ENCODE measurements around the gene GALNT9. TPM values are rescaled to one million over a fixed set of nuclear protein-coding genes. Genes with fewer than 3 reads are reported as not detected.

Gene GALNT9
- total RNA-seq, 4 donors from 2014 or later, result 1.6 TPM; not detected in 3

GRCh38 chr12:132292328-132293319, 36.8 kb downstream of the GALNT9 start:
- H3K9me3 ChIP-seq, result no peaks in the 10 kb centered on the region
- WGBS, 2 donors, result 84 to 89% methylated on average over 33 of the region's 33 CpGs
- H3K4me1 ChIP-seq, result no peaks in the 10 kb centered on the region
- H3K36me3 ChIP-seq, result no peaks in the 10 kb centered on the region
- H3K27ac ChIP-seq, result no peak overlapping the region
- H3K4me3 ChIP-seq, result no peak overlapping the region
- H3K27me3 ChIP-seq, result peaks cover 0 to 30% of the 10 kb centered on the region in 2 donors
- TF ChIP-seq EP300 (IDR thresholded peaks at IDR 0.05) (no peak), POLR2A (IDR thresholded peaks at IDR 0.05) (no peak)
- TF ChIP-seq, protein P1, sequence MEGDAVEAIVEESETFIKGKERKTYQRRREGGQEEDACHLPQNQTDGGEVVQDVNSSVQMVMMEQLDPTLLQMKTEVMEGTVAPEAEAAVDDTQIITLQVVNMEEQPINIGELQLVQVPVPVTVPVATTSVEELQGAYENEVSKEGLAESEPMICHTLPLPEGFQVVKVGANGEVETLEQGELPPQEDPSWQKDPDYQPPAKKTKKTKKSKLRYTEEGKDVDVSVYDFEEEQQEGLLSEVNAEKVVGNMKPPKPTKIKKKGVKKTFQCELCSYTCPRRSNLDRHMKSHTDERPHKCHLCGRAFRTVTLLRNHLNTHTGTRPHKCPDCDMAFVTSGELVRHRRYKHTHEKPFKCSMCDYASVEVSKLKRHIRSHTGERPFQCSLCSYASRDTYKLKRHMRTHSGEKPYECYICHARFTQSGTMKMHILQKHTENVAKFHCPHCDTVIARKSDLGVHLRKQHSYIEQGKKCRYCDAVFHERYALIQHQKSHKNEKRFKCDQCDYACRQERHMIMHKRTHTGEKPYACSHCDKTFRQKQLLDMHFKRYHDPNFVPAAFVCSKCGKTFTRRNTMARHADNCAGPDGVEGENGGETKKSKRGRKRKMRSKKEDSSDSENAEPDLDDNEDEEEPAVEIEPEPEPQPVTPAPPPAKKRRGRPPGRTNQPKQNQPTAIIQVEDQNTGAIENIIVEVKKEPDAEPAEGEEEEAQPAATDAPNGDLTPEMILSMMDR (IDR thresholded peaks at IDR 0.05), result no peak
- DNase-seq (ENCODE audit: low spot score in 2 of 2), result no peak

DNA sequence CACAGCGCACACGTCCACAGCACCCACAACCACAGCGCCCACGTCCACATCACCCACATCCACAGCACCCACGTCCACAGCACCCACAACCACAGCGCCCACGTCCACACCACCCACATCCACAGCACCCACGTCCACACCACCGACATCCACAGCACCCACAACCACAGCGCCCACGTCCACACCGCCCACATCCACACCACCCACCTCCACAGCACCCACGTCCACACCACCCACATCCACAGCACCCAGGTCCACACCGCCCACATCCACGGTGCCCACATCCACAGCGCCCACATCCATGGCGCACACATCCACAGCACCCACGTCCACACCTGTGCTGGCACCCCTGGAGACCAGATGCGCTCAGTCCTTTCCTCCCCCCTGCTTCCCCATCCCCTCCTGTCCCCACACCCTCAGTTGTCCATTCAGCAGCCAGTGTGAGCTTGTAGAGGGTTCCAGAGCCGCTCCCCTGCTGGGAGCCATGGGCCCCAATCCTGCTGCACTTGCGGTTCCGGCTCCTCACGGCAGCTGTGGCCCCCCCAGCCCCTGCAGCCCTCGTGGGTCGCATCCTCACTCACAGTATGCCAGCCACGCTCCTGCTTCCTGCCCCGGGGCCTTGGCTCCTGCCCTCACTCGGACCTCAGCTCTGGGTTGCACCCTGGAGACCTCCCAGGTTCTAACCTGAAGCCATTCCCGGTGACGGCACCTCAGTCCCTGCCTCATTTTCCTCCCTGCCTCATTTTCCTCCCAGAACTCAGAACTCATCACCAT, 37.8 kb downstream of the GALNT9 start:
- H3K27me3 ChIP-seq, result peaks cover 0 to 41% of the 10 kb centered on the region in 2 donors
- TF ChIP-seq, protein P1 (IDR thresholded peaks at IDR 0.05), result no peak
- TF ChIP-seq EP300 (IDR thresholded peaks at IDR 0.05), result no peak
- TF ChIP-seq POLR2A (IDR thresholded peaks at IDR 0.05), result no peak
- 91 to 95% methylated on average over 25 to 26 of the region's 30 CpGs for WGBS, 2 donors
- no peak for DNase-seq (ENCODE audit: low spot score in 2 of 2)
- peaks cover 0 to 1% (median 0%) of the 10 kb centered on the region in 4 donors for H3K4me1 ChIP-seq
- no peak overlapping the region for H3K27ac ChIP-seq
- no peaks in the 10 kb centered on the region for H3K9me3 ChIP-seq
- H3K36me3 ChIP-seq, result no peaks in the 10 kb centered on the region
- no peak overlapping the region for H3K4me3 ChIP-seq

DNA sequence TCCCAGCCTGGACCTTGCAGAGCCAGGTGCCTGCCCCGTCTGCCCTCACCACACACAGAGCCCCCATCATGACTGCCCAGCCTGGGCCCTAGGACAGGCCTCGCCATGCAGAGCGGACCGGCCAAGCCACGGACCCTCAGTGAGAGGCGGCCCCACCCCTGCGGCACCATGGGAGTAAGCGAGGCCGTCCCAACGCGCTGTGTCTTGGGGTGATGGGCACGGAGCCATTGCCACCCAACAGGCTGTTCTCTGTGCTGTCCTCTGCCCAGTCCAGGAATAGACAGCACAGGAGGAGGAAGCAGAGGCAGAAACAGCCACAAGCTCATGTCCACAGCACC, 39.2 kb downstream of the GALNT9 start:
- no peaks in the 10 kb centered on the region for H3K9me3 ChIP-seq
- DNase-seq (ENCODE audit: low spot score in 2 of 2), result no peak
- no peaks in the 10 kb centered on the region for H3K36me3 ChIP-seq
- TF ChIP-seq POLR2A (IDR thresholded peaks at IDR 0.05) (no peak), EP300 (IDR thresholded peaks at IDR 0.05) (no peak)
- TF ChIP-seq, protein P1 (IDR thresholded peaks at IDR 0.05), result no peak
- H3K27ac ChIP-seq, result no peak overlapping the region
- H3K4me1 ChIP-seq, result peaks cover 0 to 11% (median 0%) of the 10 kb centered on the region in 4 donors
- H3K27me3 ChIP-seq, result peaks cover 0 to 49% of the 10 kb centered on the region in 2 donors
- no peak overlapping the region for H3K4me3 ChIP-seq
- 94 to 97% methylated on average over 5 to 12 of the region's 12 CpGs for WGBS, 2 donors

DNA sequence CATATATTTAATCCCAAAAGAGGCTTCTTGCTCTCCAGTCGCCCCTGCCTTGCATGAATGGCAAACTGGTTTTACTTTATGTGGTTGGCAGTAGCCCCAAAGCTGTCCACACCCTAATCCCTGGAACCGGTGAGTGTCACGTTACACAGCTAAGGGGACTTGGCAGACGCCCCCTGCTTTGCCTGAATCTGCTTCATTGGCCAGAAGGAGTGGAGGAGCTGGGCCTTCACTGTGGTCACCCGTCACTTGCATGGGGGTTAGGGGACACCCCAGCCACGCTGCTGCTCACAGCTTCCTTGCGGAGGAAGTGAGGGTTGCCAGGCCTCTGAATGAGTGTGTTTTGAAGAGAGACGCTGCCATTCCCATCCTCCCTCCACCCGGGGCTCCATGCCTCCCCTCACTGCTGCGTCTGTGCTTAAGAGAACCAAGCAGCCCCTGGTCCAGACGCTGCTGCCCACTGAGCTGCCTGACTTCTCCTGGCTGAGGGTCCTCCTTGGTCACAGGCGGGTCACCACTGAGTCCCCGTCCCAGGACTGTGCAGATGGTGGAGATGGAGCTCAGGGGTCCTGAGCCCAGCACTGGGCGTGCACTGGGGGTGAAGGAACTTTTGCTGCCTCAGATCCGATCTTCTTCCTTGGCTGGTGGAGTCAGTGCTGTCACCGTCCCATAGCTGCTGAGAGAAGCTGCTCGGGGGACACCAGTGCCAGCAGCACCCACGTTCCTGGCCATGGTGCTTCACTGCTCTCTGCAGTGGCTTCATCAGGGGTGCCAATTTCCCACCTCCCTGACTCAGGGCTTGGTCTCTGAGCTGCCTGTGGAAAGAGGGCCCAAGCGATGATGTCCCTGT, 39.8 kb downstream of the GALNT9 start:
- H3K27me3 ChIP-seq, result peaks cover 0 to 50% of the 10 kb centered on the region in 2 donors
- DNase-seq (ENCODE audit: low spot score in 2 of 2), result no peak
- no peak overlapping the region for H3K4me3 ChIP-seq
- 38 to 46% methylated on average over 12 to 15 of the region's 19 CpGs for whole genome bisulfite sequencing, 2 donors
- TF ChIP-seq POLR2A (IDR thresholded peaks at IDR 0.05) (no peak), EP300 (IDR thresholded peaks at IDR 0.05) (no peak)
- TF ChIP-seq, protein P1 (IDR thresholded peaks at IDR 0.05), result no peak
- no peaks in the 10 kb centered on the region for H3K36me3 ChIP-seq
- no peak overlapping the region for H3K27ac ChIP-seq
- peaks cover 0 to 11% (median 0%) of the 10 kb centered on the region in 4 donors for H3K4me1 ChIP-seq
- no peaks in the 10 kb centered on the region for H3K9me3 ChIP-seq

Measured in tibial nerve (tissue), 4 donors.